Renal pelvis (tissue), 4 donors: Measurements from ENCODE around the gene PLEKHM1. TPM values are rescaled to one million over a fixed set of nuclear protein-coding genes. Genes with fewer than 3 reads are reported as not detected.
"Not testable (repeated sequence)": the region's sequence is repeated elsewhere in the genome, so short reads cannot be mapped to it uniquely, and the experiment has no call there.

Source experiments
- DNase-seq: peaks from one replicate; pipeline ENCODE4 v3.0.0-alpha.2; 2013
- polyA plus RNA-seq, 3 donors: library from polyadenylated mRNA; unstranded; fragments of 120-200 nt; gene quantifications; one replicate each; pipeline ENCODE4 v1.2.1, GENCODE V29; 2013; ENCODE audit not compliant: insufficient read length in 3 of 3

Gene PLEKHM1
- polyA plus RNA-seq, 3 donors = 12.6 to 17.3 (median 17.2) TPM

- not testable (repeated sequence) for DNase-seq
Measured at GRCh38 chr17:45443371-45444260, 46.9 kb downstream of the PLEKHM1 start.

DNA sequence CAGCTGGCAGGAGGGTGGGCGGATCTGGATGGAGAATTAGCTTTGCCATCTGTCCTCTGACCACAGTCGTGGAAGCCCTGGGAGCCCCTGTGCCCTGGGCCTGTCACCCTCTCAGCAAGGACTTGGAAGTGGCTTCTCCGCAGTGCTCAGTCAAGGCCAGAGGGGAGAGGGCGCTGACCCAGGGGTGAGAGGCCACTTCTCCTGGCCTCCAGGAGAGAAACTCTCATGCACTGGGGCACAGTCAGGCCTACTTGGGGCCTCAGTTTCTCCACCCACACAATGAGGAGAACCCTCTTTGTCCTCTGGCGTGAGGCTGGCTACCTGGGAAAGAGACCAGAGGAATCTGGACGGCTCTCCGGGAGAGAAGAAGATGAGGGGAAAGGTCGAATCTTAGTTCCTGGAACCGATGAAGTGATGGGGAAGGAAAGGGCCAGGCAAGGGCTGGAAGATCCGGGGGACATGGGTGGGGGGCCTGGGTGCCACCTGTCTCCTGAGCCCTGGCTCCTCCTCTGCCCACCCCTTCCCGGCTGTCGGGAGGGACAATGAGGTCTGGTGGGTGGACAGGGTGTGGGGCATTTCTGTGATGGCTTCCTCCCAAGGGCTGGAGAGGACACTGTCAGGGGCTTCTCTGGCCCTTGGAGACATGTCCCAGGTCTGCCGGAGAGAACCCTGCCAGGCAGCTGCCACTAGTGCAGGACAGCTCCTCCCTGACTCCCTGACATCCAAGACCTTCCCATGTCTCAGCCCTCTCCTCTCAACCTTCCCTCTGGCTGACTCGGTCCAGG, 48.8 kb downstream of the PLEKHM1 start:
- DNase-seq = no peak

- DNase-seq = not testable (repeated sequence)
Measured at GRCh38 chr17:45440839-45441515, 49.5 kb downstream of the PLEKHM1 start.

GRCh38 chr17:45440161-45440778, 50.3 kb downstream of the PLEKHM1 start:
- DNase-seq = no peak

GRCh38 chr17:45438931-45439610, 51.5 kb downstream of the PLEKHM1 start:
- no peak for DNase-seq

DNA sequence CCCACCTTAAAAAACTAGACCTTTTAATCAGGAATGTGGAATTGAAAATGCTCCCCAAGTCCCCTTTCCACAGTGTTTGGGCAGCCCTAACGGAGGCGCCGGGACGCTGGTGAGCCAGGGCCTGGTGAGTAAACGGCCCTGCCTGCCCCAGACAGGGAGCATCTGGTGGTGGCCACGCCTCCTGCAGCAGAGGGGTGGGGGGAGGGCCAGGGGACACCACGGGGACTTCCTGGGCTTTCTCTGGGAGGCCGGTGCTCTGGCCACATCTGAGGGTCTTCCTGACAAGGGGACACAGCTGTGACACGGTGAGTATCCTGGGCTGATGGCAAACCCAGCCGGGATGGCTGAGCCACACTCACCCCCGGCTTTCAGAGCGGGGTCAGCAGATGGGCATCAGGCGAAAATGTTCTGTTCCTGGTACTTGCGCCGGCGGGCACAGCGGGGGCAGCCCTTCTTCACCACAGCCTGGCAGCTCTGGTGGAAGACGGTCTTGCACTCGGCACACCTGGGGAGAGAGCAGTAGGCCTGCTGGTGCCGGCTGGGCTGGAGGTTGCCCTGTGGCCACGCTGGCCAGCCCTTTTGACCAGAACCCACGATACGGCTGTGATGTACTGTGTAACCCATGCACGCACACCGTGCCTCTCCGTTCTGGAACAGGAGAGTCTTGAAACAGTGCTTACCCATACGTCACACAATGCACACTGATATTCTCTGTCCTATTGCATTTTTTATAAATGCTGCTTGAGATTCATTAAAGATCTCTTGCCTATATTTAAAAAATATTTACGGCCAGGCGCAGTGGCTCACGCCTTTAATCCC, 52.8 kb downstream of the PLEKHM1 start:
- DNase-seq = no peak

DNA sequence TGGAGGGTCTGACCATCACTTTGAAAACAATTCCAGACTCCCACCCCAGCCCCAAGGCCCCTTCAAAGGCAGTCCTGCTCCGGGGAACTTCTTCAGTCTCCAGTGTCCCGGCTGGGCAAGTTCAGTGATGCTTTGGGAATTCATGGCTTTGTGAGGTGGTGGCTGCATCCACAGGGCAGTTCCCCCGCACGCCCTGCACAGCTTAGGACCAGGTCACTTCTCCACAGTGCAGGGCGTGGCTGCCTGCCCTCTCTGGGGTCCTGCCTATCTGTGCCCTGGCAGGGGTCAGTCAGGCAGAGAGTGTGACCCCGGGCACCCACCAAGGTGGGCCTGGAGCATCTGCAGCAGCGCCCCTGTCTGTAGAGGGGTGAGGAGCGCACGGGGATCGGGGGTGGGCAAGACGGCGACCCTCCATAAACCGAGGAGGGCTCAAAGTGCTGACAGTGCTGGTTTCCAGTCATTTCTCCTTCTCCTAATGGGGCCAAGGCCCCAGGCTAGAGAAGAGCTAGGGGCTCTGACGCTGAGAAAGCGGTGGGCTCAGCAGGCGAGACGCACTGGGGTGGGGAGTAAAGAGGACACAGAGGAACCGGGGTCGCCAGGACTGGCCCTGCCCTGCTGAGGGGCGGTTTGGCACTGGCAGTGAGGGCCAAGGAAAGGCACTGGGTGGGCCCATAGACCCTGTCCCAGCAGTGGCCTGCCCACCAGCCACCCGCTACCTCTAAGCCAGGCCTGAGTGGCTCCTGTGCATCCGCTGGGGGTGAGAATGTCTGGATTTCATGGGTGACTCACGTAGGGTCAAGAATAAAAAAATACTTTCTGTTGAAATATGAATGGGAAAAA, 53.7 kb downstream of the PLEKHM1 start:
- no peak for DNase-seq

DNA sequence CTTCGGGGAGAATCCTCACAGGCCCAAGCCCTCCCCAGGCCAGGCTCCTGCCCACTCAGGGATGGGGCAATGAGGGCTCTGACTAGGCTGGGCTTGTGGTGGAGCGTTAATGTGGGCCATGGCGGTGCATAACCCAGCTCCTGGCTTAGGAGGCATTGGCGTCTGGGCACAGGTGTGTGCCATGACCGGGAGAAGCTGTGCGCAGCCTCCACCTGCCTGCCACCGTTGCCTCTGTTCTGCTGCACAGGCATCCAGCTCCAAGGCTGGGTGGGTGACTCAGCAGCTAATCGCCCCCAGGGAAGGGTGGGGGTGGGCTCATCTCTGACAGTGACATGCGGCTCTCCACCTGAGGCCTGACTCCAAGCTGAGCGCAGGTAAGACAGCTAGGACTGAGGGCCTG, 54.4 kb downstream of the PLEKHM1 start:
- no peak for DNase-seq

DNA sequence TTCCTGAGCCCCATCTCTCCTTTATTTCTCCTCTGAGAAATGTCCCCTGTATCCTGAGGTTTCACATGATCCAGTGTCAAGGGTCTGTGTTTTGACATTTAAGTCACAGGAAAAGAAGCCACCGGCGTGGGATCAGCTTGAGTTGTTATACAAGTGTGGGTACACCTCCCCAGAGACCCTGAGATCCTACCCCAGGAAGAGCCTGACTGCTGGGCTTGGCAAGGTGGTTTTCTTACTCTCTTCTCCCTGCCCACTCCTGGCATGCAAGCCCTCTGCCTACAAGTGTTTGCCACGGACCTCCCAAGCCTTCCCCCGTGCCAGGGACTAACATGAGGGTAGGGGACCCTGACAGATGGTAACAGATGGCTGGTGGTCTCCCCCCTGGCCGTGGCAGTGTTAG, 55.0 kb downstream of the PLEKHM1 start:
- DNase-seq = no peak

- DNase-seq = no peak
Measured at GRCh38 chr17:45433159-45433535, 57.4 kb downstream of the PLEKHM1 start.

- no peak for DNase-seq
Measured at GRCh38 chr17:45432405-45433158, 57.9 kb downstream of the PLEKHM1 start, which contains the start of gene ARHGAP27. ARHGAP27 (minus strand) TSS chr17:45432870; CDS start chr17:45430279, 2,591 bp downstream.

DNA sequence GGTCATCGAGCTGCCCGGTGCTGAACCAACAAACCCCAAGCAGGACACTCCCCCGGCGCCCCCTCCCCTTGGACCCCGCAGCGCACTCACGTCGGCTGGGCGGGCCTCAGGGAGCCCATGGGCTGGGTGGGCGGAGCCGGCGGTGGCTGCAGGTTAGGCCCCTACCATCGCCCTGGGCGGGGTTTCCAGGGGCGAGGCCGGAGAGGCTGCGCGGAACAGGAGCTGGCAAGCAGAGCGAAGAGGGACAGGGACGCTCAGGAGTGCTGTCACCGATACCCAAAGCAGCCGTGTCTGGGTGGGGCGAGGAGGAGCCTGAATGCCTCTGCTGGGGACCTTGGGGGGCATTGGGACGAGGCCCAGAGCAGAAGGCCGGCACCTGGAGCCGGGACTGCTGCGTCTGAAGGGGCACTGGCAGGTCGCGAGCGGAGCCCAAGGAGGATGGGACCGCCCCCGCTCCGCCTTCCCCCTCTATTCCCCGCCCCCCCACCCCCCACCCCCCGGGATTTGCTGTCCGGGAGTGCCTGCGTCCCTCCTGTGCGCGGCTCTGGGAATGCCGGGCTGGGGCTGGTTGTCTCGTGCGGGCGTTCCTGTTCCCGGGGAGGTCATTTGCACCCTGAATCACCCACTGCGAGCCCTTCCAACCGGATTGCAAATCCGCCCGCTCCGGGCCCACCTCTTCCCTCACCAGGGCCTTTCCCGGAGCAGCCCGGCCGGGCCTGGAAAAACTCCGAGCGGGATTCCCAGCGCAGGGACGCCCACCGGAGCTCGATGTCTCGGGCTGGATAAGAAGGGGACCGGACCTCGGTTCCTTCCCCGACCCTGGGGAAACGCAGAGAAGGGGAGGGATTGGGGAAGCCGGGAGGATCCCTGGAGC, 58.8 kb downstream of the PLEKHM1 start:
- no peak for DNase-seq

DNA sequence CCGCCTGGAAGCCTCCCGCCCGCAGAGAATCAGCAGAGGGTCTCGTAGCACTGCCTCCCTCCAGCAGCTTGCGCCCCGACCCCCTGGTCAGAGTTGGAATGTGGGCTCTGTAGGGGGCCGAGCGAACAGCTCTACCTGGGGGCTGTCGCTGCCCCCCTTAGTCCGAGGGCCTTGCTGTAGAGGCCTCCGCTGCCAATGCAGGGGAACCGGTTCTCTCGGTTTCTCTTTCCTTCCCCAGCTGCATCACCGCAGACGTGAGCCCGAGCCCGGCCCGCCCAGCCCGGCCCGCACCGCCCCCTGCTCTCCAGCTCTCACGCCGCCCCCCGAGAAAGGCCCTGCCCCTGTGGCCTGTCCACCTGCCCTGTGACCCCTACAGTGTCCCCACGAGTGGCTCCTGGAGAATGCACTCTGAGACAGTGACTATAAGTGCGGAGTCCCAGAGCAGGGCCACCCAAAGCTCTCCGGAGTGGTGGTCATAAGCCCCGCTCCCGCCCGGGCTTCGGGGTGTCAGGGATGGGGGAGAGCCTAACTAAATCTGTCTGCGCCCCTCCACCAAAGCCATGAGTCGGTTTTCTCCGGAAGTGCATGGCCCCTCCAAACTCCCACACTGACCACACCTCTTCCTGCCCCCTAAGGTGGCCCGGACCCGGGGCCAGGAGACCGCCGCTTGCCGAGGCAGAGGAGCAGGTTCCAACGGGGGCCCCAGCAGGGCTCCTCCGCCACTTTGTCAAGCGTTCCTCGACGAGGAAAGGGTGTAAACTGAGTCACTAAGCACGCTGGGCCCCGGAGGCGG, 59.6 kb downstream of the PLEKHM1 start:
- no peak for DNase-seq

GRCh38 chr17:45430006-45430737, 60.3 kb downstream of the PLEKHM1 start:
- DNase-seq = no peak

DNA sequence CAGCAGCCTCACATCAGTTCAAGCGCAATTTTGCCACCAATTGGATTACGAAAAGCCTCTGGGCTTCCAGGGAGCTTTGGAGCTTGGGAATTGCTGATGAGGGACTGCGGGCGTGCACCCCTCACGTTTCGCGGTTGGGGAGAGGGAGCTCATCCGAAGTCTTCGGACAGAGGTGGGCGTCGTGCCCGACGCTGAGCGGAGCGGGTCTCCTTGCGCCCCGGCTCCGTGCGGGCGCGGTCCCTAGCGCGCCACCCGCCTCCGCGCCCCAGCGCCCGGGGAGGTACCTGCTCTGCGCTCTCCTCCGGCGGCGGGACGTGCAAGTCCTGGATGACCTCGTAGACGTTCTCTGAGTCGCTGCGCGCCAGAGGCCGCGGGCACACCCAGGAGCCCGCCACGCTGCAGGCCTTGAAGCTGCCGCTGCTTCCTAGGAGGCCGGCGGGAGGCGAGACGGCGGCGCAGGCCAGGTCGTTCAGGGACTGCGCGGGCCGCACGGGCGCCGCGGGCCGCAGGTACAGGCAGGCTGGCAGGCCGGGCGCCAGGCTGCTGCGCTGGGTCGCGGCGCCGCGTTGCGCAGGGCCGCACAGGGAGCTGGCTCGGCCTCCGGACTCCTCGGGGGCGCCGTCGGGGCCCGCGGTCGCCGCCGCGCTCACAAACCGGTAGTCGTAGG, 61.0 kb downstream of the PLEKHM1 start:
- DNase-seq = no peak
